ENCODE measurements around the gene HSD11B2.

GRCh38 chr16:67477960-67478554, 47.1 kb downstream of the HSD11B2 start:
- TF ChIP-seq CTCF (IDR thresholded peaks at IDR 0.05; ENCODE audit: low read depth, low read length, poor library complexity, severe bottlenecking) (no peak), EZH2phosphoT487 (IDR thresholded peaks at IDR 0.05; ENCODE audit: borderline replicate concordance, low read length) (no peak)

Data from DOHH2 (cell line).